GM18868 (cell line): ENCODE measurements around the gene PTN.
"Not testable (repeated sequence)": the region's sequence is repeated elsewhere in the genome, so short reads cannot be mapped to it uniquely, and the experiment has no call there.

ENCODE experiments used
- ATAC-seq: cut with Tn5 transposase; IDR thresholded peaks from one replicate; pipeline ENCODE4 v1.9.1; 2021; ENCODE audit warnings: mild to moderate bottlenecking, moderate library complexity; ENCODE audit not compliant: unreplicated experiment

Gene PTN

DNA sequence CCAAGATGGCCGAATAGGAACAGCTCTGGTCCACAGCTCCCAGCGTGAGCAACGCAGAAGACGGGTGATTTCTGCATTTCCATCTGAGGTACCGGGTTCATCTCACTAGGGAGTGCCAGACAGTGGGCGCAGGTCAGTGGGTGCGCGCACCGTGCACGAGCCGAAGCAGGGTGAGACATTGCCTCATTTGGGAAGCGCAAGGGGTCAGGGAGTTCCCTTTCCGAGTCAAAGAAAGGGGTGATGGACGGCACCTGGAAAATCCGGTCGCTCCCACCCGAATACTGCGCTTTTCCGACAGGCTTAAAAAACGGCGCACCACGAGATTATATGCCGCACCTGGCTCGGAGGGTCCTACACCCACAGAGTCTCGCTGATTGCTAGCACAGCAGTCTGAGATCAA lies 161.9 kb downstream of the PTN start:
- ATAC-seq, result not testable (repeated sequence)
